GM12874 (cell line): ENCODE measurements around the gene DBP.
A peak's percentile ranks its signal among the peaks of the same experiment; 100 is the strongest.

Experiments
- TF ChIP-seq, protein P1 (sequence below): IDR thresholded peaks from 2 replicates; pipeline ENCODE4 v1.5.1; 2011; ENCODE audit warnings: low read depth, mild to moderate bottlenecking, control low read depth, low read length, moderate library complexity; ENCODE audit not compliant: insufficient read depth

Gene DBP

DNA sequence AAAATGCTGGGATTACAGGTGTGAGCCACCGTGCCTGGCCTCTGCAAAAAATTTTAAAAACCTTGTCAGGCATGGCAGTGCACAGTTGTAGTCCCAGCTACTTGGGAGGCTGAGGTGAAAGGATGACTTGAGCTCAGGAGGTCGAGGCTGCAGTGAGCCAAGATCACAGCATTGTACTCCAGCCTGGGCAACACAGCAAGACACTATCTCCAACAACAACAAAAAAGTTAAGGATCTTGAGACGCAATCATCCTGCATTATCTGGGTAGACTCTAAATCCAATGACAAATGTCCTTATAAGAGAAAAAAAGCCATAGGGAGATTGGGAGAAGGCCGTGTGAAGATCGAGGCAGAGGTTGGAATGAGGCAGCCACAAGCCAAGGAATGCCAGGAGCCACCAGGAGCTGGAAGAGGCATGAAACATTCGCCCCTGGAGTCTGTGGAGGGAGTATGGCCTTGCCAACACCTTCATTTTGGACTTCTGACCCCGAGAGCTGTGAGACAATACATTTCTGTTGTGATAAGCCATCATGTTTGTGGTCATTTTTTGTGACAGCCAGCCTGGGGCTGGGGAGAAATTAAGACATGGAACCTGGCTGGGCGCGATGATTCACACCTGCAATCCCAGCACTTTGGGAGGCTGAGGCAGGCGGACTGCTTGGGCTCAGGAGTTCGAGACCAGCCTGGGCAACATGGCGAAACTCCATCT, 13.9 kb upstream of the DBP start:
- TF ChIP-seq, protein P1, sequence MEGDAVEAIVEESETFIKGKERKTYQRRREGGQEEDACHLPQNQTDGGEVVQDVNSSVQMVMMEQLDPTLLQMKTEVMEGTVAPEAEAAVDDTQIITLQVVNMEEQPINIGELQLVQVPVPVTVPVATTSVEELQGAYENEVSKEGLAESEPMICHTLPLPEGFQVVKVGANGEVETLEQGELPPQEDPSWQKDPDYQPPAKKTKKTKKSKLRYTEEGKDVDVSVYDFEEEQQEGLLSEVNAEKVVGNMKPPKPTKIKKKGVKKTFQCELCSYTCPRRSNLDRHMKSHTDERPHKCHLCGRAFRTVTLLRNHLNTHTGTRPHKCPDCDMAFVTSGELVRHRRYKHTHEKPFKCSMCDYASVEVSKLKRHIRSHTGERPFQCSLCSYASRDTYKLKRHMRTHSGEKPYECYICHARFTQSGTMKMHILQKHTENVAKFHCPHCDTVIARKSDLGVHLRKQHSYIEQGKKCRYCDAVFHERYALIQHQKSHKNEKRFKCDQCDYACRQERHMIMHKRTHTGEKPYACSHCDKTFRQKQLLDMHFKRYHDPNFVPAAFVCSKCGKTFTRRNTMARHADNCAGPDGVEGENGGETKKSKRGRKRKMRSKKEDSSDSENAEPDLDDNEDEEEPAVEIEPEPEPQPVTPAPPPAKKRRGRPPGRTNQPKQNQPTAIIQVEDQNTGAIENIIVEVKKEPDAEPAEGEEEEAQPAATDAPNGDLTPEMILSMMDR, result no peak

DNA sequence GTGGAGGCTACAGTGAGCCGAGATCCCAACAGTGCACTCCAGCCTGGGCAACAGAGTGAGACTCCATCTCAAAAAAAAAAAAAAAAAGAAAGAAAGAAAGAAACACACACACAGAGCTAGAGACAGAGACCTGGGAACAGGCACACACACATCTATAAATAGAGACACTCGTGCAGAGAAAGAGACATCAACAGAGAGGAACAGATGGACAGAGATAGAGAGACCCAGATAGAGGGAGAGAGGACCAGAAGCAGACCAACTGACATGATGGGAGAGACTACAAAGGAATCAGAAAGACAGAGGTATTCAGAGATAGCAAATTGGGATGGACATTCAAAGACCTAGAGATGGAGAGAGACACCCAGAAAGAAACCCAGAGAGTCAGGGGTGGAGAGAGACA, 11.0 kb upstream of the DBP start:
- TF ChIP-seq, protein P1, result no peak

DNA sequence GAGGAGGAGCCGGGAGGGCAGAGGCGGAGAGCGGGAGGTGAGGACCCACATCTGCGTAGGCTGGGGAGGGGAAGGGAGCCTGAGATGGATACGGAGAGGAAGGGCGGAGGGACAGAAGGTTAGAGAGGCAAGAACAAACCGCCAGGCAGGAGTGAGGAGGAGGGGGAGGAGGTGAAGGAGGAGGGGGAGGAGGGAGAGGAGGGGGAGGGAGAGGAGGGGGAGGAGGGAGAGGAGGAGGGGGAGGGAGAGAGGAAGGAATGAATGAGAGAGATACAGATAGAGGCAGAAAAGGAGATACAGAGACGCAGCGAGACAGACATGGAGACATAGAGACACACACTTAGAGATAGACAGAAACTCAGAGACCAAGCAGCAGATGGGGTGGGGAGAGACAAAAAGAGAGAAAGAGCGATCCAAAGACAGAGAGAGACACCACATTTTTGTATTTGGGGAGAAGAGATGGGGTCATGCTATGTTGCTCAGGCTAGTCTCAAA, 9.6 kb upstream of the DBP start:
- TF ChIP-seq, protein P1, result no peak

DNA sequence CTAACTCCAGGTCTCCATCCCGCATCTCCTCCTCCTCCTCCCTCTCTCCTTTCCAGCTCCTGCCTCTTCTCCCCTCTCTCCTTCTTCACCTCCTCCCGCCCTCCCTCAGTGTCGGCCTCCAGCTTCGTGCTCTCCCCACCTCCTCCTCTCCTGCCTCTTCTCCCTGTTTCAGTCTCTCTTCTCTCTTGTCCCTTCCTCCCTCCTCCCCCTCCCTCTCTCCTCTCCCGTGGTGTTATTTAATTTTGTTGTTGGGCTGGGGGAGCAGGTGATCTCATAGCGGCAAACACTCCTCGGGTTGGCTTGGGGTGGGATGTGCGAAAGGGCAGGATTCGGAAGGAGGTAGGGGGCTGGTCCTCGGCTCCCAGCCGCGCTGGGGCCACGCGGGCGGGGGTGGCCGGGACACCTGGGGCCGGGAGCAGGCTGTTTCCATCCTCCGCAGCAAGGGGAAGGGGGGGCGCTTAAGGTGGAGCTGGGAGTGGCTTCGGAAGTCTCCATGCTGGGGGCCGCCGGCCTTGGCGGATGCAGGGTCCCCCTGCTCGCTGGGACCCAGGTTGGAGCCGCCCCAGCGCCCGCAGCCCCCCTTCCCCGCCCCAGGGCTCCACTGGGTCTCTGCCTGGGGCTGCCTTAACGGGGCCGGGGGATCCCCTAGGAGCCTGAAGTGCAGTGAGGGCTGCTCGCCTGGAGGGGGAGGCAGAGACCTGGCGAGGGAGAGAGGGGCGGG, 9.0 kb upstream of the DBP start, which contains the start of gene CA11:
TSS of gene CA11 (minus strand) at position 187 of the 721 bp plus-strand sequence. CDS start 555 bp downstream, outside the sequence.
- TF ChIP-seq, protein P1, result peak; percentile 91

DNA sequence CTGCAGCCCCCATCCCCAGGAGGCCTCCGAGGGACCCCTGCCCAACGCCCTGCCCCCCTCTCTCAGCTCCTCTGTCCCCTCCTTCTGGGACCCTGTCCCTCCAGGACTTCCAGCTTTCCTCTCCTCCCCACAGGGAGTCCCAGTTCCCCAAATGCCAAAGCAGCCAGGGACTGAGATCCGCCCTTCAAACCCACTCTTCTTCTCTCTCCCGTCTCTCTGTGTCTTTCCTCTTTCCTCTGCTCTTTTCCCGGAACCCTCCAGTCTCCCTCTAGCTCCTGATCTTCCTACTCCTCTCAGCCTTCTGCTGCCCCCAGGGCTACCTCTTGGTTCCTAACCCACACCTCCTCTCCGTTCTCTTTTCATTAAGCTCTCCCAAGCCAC, 8.4 kb upstream of the DBP start:
- TF ChIP-seq, protein P1, result no peak

DNA sequence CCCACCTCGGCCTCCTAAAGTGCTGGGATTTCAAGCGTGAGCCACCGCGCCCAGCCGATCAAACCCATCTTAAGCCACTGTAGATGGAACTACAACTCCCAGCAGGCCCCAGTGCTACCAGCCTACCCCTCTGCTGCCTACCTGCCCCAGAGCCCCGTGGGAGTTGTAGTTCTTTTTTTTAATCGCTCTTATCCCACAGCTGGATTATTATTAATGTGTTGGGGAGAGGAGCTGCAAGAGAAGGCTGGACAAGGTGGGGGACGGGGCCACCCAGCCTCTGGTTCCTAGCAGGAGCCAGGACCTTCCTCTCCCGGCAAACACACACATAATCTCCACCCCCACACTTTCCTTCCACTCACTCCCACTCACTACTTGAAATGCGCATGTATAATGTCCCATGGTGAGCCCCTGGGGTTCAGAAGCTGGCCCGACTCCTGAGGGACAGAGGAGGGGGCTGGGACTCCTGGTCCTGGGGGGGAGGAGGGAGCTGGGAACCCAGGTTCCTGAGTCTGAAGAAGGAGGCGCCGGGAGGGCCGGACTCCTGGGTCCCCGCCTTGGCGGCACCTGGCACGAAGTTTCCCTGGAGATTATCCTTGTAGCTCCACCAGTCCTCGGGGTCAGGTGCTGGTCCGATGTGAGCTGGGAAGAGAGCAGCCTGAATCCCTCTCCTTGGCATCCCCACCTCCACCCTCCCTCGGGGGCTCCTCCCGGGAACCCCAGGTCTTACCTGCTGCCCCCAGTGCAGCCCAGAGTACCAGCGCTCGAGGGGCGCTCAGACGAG, 7.8 kb upstream of the DBP start:
- TF ChIP-seq, protein P1, result no peak

DNA sequence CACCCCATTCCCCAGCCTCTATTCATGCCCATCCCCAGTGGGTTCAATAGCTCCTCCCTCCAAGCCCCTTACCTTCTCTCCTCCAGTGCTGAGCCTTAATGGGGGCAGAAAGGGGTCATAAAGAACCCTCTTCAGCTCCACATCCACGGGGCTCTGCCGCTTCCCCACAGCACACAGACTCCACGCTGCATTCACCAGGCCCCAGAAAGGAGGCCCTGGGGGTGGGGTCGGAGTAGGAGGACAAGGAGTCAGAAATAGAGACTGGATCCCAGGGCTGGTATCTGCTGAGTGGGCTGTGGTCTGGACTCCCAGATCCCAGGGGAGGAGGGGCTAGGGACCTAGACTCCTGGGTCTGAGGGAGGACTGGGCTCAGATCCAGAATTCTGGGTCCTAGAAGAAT, 7.2 kb upstream of the DBP start:
- TF ChIP-seq, protein P1, result no peak
